Upper lobe of right lung (tissue), 1 donor: ENCODE results near the gene DRC7. TPM values are rescaled to one million over a fixed set of nuclear protein-coding genes. Genes with fewer than 3 reads are reported as not detected.

Source experiments
- ATAC-seq: fragments of 200-7000 bp; cut with Tn5 transposase; one replicate; pipeline ENCODE4 v1.9.1; 2020; ENCODE audit warnings: mild to moderate bottlenecking, moderate library complexity
- DNase-seq: peaks from one replicate; pipeline ENCODE4 v3.0.0-alpha.2; 2020
- H3K27ac ChIP-seq: fragments of 200-600 bp; one replicate; pipeline ENCODE4 v1.8.0; 2022
- H3K27me3 ChIP-seq: fragments of 200-600 bp; one replicate; pipeline ENCODE4 v1.8.0; 2022; ENCODE audit warnings: mild to moderate bottlenecking
- H3K36me3 ChIP-seq: fragments of 200-600 bp; one replicate; pipeline ENCODE4 v1.8.0; 2022
- H3K4me1 ChIP-seq: fragments of 200-600 bp; one replicate; pipeline ENCODE4 v1.8.0; 2022
- H3K4me3 ChIP-seq: fragments of 200-600 bp; one replicate; pipeline ENCODE4 v1.8.0; 2022; ENCODE audit warnings: mild to moderate bottlenecking
- H3K9me3 ChIP-seq: fragments of 200-600 bp; one replicate; pipeline ENCODE4 v1.8.0; 2022
- intact Hi-C: fragments of 100-400 bp; cut with DNase I; formaldehyde crosslinking; loops from one replicate; pipeline ENCODE4 v1.11.0; 2022
- total RNA-seq: library from RNA; stranded (reverse); fragmentation: NEBNext Ultra II Directional; extraction: Animal tissue kit (Norgen Biotek cat#: 25700); gene quantifications from one replicate; pipeline ENCODE4 v1.2.1, GENCODE V29; 2021
- TF ChIP-seq, protein P1 (sequence below): fragments of 200-600 bp; IDR thresholded peaks from one replicate; pipeline ENCODE4 v1.8.0; 2022; ENCODE audit warnings: antibody characterized with exemption
- donor health status: DM: no; HTN: yes; CAD: no; lungs with severe emphysema.

Gene DRC7
- total RNA-seq, 1 donor from 2014 or later: not detected

GRCh38 chr16:57658130-57658877, 36.3 kb upstream of the DRC7 start:
- H3K27me3 ChIP-seq: no peaks in the 10 kb centered on the region
- H3K4me3 ChIP-seq: no peak overlapping the region
- ATAC-seq (no peak), DNase-seq (no peak)
- TF ChIP-seq, protein P1, sequence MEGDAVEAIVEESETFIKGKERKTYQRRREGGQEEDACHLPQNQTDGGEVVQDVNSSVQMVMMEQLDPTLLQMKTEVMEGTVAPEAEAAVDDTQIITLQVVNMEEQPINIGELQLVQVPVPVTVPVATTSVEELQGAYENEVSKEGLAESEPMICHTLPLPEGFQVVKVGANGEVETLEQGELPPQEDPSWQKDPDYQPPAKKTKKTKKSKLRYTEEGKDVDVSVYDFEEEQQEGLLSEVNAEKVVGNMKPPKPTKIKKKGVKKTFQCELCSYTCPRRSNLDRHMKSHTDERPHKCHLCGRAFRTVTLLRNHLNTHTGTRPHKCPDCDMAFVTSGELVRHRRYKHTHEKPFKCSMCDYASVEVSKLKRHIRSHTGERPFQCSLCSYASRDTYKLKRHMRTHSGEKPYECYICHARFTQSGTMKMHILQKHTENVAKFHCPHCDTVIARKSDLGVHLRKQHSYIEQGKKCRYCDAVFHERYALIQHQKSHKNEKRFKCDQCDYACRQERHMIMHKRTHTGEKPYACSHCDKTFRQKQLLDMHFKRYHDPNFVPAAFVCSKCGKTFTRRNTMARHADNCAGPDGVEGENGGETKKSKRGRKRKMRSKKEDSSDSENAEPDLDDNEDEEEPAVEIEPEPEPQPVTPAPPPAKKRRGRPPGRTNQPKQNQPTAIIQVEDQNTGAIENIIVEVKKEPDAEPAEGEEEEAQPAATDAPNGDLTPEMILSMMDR: no peak
- no peak overlapping the region for H3K27ac ChIP-seq
- no peaks in the 10 kb centered on the region for H3K9me3 ChIP-seq
- H3K36me3 ChIP-seq: peaks cover 13% of the 10 kb centered on the region
- no peaks in the 10 kb centered on the region for H3K4me1 ChIP-seq
- intact Hi-C loops: no loop called here

DNA sequence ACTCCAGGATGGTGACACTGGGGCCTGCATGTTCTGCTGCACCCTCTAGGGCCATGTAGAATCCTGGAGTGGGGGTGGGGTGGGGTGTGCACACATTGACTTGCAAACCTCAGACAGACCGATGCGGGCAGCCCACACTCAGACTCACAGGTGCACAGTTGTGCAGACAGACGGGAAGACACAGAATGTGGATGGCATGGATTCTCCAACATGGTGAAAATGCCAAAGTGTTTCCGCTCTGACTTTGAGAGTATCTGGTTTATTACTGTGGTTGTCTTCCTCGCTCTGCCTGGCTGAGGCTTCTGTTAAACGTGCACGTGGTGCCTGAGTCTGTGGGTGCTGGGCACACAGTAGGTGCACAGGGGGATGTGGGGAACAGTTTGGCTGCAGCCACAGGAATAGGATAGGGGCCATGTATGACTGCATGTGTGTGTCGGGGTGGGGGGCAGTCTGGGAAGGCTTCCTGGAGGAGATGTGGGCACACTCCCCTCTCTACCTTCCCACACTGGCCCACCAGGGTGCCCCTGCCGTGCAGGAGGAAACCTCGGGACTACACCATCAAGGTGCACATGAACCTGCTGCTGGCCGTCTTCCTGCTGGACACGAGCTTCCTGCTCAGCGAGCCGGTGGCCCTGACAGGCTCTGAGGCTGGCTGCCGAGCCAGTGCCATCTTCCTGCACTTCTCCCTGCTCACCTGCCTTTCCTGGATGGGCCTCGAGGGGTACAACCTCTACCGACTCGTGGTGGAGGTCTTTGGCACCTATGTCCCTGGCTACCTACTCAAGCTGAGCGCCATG, 35.5 kb upstream of the DRC7 start:
- H3K36me3 ChIP-seq: peaks cover 13% of the 10 kb centered on the region
- intact Hi-C loops: no loop called here
- no peaks in the 10 kb centered on the region for H3K9me3 ChIP-seq
- no peak overlapping the region for H3K27ac ChIP-seq
- ATAC-seq (no peak), DNase-seq (no peak)
- H3K4me3 ChIP-seq: no peak overlapping the region
- no peaks in the 10 kb centered on the region for H3K27me3 ChIP-seq
- H3K4me1 ChIP-seq: no peaks in the 10 kb centered on the region
- TF ChIP-seq, protein P1: no peak

GRCh38 chr16:57660715-57661463, 33.7 kb upstream of the DRC7 start:
- intact Hi-C loops: no loop called here
- TF ChIP-seq, protein P1: no peak
- no peaks in the 10 kb centered on the region for H3K4me1 ChIP-seq
- ATAC-seq (no peak), DNase-seq (no peak)
- H3K9me3 ChIP-seq: no peaks in the 10 kb centered on the region
- H3K27ac ChIP-seq: no peak overlapping the region
- no peaks in the 10 kb centered on the region for H3K27me3 ChIP-seq
- peaks cover 13% of the 10 kb centered on the region for H3K36me3 ChIP-seq
- H3K4me3 ChIP-seq: no peak overlapping the region

DNA sequence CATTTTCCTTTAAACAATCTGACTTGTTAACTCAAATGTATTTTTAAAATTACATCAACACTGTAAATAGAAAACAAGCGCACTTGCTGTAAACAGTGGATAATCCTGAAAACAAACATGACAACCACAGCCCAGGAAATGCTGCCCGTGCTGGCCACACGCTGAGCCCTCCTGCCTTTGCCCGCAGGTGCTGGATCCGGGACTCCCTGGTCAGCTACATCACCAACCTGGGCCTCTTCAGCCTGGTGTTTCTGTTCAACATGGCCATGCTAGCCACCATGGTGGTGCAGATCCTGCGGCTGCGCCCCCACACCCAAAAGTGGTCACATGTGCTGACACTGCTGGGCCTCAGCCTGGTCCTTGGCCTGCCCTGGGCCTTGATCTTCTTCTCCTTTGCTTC, 33.1 kb upstream of the DRC7 start:
- Histone ChIP-seq H3K4me3 (no peak overlapping the region), H3K9me3 (no peaks in the 10 kb centered on the region), H3K27me3 (no peaks in the 10 kb centered on the region), H3K4me1 (no peaks in the 10 kb centered on the region), H3K27ac (no peak overlapping the region), H3K36me3 (peaks cover 13% of the 10 kb centered on the region)
- intact Hi-C loops: no loop called here
- TF ChIP-seq, protein P1: no peak
- DNase-seq (no peak), ATAC-seq (no peak)

DNA sequence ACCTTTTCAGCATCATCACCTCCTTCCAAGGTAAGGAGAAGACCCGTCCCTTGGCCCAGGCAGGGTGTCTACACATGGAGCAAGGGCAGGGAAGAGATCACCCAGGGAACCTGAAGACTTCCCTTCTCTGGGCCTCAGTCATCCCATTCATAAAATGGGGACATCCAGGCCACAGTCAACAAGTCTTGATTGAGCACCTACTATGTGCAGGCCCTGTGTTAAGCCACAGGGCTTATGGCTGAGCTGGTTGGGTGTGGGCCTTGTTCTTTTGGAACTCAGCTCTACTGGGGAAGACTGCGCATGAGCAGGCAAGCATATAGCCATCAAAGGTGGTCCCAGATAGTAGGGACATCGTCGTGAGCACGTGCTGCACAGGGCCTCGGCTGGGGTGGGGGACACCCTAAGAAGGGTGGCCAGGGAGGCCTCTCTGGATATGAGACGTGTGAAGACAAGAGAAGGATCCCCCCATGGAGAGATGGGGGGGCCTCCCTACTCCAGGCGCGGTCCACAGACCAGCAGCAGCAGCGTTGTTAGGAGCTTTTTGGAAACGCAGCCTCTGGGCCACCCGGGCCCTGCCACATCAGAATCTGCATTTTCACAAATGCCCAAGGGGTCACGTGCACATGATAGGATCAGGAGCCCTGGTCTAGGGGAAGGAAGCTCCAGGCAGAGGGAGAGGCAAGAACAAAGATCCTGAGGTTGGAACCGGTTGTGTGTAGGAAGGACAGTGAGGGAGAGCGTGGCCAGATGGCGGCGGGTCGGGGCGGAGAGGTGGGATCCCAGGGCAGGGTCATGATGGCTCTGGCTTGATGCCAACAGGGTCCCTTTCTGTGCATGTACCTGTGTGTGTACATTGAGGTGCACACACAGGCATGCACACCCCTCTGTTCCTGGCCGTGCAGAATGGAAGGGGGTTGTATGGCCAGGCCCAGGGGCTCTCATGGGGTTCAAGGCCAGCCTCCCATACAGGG, 32.4 kb upstream of the DRC7 start:
- TF ChIP-seq, protein P1: no peak
- Histone ChIP-seq H3K27ac (no peak overlapping the region), H3K27me3 (no peaks in the 10 kb centered on the region), H3K36me3 (peaks cover 13% of the 10 kb centered on the region), H3K4me1 (no peaks in the 10 kb centered on the region), H3K9me3 (no peaks in the 10 kb centered on the region), H3K4me3 (no peak overlapping the region)
- no peak for ATAC-seq
- no peak for DNase-seq
- intact Hi-C loops: no loop called here
